ENCODE results near the gene KLHL29.

KLHL29 gene

DNA sequence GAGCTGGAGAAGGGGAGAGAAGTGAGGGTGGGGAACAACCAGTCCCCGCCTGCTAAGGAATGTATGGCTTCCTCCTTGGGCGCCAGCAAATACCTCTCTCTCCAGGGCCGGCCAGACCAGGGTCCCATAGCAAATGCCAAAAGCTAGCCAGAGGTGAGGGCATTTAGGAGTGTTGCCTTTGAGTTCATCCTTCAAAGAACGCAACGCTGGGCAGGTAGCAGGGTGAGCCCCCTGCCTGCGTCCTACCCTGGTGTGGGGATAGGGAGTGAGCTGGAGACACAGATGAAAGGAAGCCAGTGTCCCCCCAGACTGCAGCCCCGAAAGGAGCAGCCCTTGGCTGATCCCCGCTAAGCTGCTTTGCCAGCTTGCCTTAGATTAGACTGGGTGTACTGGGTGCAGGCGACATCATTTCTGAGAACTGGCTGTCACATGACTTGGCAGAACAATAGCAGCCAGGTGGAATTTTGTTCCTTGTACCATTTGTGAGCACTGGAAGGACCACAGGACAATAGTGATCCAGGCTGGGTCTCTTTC, 40.4 kb downstream of the KLHL29 start:
- H3K36me3 ChIP-seq (replicated peaks) = no peaks in the 10 kb centered on the region
- no peaks in the 10 kb centered on the region; the same call in 1 of the 2 replicates for H3K27me3 ChIP-seq (ENCODE audit: low read depth)
- peak in 1 of 2 experiments; percentile 3 for DNase-seq (ENCODE audit: low spot score in 2 of 2)
- H3K9me3 ChIP-seq = no peaks in the 10 kb centered on the region
- H3K4me3 ChIP-seq = no peak overlapping the region
- in situ Hi-C loops (cut with MboI; ENCODE audit: low sequenced_read_pairs) = no loop called here
- no peaks in the 10 kb centered on the region for H3K4me1 ChIP-seq

DNA sequence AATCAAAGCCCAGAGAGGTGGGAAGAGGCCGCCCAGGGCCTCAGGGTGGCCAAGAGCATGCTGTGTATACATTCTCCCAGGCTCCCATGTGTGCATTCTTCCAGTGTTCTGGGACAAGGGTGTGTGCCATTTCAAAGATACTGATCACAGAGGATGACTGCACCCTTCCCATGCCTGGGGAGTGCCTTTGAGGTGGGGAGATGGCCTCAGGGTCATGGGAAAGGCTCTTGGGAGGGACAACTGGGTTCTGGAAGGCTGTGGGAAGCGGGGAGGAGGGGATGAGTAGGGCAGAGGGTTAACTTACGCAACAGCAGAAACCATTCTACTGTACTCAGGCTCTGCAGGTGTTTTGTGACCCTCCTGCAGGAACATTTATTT, 40.9 kb downstream of the KLHL29 start:
- Histone ChIP-seq H3K4me3 (no peak overlapping the region), H3K9me3 (no peaks in the 10 kb centered on the region), H3K36me3 (replicated peaks) (no peaks in the 10 kb centered on the region), H3K27me3 (ENCODE audit: low read depth) (no peaks in the 10 kb centered on the region; the same call in 1 of the 2 replicates), H3K4me1 (no peaks in the 10 kb centered on the region)
- DNase-seq (ENCODE audit: low spot score in 2 of 2) = peak in 1 of 2 experiments; percentile 3
- in situ Hi-C loops (cut with MboI; ENCODE audit: low sequenced_read_pairs) = no loop called here

DNA sequence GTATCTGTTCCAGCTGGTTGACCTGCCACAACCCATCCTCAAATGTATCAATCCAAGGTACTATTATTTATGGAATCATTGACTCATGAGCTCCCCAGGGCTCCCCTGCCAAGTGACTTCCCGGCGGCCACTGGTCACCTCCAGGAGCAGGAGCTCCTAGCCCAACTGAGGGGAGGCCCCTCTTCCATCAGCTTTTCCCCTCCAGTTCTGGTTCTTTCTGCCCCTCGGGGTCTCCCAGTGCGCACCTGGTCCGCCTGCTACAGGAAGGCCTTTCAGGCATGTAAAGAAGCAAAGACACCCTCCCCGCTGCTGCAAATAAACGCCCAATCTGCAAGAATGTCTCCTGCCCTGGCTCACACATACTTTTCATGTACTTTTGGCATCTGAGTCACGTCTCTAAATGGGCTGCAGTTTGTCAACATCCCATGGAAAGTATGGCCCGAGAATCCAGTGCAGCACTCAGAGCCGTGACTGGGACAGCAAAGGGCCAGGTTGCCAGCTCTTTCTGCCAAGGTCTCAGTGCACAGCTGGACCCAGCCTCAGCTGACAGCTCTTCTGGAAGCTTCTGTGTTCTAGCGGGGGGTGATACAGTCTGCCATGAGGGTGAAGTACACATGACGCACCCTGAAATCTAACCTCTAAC, 41.4 kb downstream of the KLHL29 start:
- no peaks in the 10 kb centered on the region; the same call in 1 of the 2 replicates for H3K27me3 ChIP-seq (ENCODE audit: low read depth)
- H3K4me3 ChIP-seq = no peak overlapping the region
- H3K4me1 ChIP-seq = no peaks in the 10 kb centered on the region
- DNase-seq (ENCODE audit: low spot score in 2 of 2) = peak in 1 of 2 experiments; percentile 6
- H3K9me3 ChIP-seq = no peaks in the 10 kb centered on the region
- no peaks in the 10 kb centered on the region for H3K36me3 ChIP-seq (replicated peaks)
- in situ Hi-C loops (cut with MboI; ENCODE audit: low sequenced_read_pairs) = no loop called here

DNA sequence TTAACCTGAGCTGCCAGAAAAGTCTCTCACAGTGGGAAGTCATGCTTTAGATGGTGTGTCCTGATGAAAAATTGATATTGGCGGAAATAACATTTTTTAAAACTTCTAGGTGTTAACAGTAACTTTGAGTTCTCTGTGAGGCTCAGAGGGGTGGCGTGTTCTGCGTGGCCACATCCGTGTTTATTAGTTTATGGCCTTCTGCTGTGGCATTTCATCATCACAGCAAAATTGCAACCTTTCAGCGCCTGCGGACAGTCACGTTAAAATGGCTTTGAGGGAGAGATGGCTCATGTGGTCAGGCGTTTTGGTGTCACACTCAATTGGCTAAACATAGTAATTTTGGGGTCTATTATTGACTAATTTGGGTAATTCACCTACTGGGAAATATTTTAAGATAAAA, 42.4 kb downstream of the KLHL29 start:
- no peak overlapping the region for H3K4me3 ChIP-seq
- H3K27me3 ChIP-seq (ENCODE audit: low read depth) = no peaks in the 10 kb centered on the region; the same call in 1 of the 2 replicates
- no peak for DNase-seq (ENCODE audit: low spot score in 2 of 2)
- no peaks in the 10 kb centered on the region for H3K4me1 ChIP-seq
- no peaks in the 10 kb centered on the region for H3K36me3 ChIP-seq (replicated peaks)
- no peaks in the 10 kb centered on the region for H3K9me3 ChIP-seq
- in situ Hi-C loops (cut with MboI; ENCODE audit: low sequenced_read_pairs) = no loop called here

DNA sequence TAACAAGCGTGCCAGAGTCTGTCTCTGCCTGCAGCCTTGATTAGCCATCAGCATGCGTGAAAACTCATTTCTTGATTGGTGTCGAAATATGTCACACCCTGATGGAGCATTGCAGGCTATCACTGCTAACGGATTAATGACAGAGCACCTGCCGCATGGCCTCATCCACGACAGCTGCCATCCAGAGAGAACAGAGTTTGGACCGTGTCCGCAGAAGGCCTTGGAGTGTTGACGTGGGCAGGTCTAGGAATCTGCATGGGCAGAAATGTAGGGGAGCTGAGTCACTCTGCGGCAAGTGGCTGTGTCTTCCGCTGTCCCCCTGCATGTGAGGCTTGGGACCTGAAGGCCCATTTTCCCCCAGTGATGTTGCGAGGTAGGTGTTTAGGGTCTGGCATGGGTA, 43.0 kb downstream of the KLHL29 start:
- no peaks in the 10 kb centered on the region for H3K9me3 ChIP-seq
- no peaks in the 10 kb centered on the region for H3K4me1 ChIP-seq
- no peak overlapping the region for H3K4me3 ChIP-seq
- no peaks in the 10 kb centered on the region for H3K36me3 ChIP-seq (replicated peaks)
- no peaks in the 10 kb centered on the region; the same call in 1 of the 2 replicates for H3K27me3 ChIP-seq (ENCODE audit: low read depth)
- DNase-seq (ENCODE audit: low spot score in 2 of 2) = no peak
- in situ Hi-C loops (cut with MboI; ENCODE audit: low sequenced_read_pairs) = no loop called here

DNA sequence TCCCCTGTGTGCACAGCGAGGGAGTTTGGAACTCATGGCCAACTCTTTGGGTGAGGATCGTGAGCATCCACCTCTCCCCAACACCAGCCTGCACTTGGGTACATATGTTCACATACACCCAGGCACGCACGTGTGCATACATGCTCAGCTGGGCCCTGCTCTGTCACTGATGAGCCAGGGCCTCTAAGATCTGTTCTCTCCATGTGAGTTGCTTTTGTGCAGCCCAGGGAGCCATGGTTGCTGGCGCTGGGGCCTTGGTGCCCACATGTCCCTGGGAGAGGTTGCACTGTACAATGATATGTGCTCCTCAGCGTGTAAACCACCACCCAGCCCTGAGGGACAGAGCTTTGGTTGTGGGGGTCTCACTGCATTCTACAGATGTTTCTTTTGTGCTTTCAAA, 44.1 kb downstream of the KLHL29 start:
- peak in 1 of 2 experiments; percentile 0 for DNase-seq (ENCODE audit: low spot score in 2 of 2)
- in situ Hi-C loops (cut with MboI; ENCODE audit: low sequenced_read_pairs) = no loop called here
- Histone ChIP-seq H3K36me3 (replicated peaks) (no peaks in the 10 kb centered on the region), H3K4me1 (no peaks in the 10 kb centered on the region), H3K27me3 (ENCODE audit: low read depth) (no peaks in the 10 kb centered on the region; the same call in 1 of the 2 replicates), H3K4me3 (no peak overlapping the region), H3K9me3 (no peaks in the 10 kb centered on the region)

DNA sequence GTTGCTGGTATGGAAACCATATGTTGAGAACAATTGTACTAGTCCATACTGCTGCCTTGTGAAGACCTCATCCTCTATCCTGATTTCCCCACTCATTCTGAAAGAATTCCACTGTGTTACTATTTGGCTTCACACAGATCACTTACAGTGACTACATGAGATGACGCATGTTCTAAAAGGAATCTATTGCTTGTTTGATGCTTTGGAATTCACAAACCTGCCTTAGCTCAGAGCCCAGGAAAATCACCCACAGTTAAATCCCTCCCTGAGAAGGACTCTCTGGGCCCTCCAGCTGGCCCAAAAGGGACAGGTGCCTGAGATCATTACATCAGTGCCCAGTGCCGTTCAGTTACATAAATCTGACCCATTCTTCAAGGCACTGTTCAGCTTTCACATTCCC, 45.3 kb downstream of the KLHL29 start:
- no peaks in the 10 kb centered on the region for H3K27me3 ChIP-seq (ENCODE audit: low read depth)
- no peak for DNase-seq (ENCODE audit: low spot score in 2 of 2)

DNA sequence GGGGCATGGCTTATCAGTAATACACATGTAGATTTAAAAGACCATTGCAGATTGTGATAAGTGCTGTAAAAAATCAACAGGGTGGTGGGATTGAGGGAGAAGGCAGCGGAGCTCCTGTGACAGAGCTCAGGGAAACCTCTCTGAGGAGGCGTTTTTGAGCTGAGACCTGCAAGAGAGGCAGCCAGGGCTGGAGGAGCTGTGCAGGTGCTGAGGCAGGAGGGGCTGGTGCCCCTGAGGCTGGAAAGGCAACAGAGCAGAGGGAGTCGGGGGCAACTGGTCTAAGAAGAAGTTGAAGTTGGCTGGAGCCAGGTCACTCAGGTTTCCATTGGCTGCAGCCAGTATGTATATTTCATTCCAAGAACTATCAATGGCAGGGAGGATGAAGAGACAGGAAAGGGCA, 47.6 kb downstream of the KLHL29 start:
- in situ Hi-C loops (cut with MboI; ENCODE audit: low sequenced_read_pairs) = no loop called here
- H3K4me1 ChIP-seq = no peaks in the 10 kb centered on the region
- no peaks in the 10 kb centered on the region for H3K27me3 ChIP-seq (ENCODE audit: low read depth)
- no peak for DNase-seq (ENCODE audit: low spot score in 2 of 2)
- H3K4me3 ChIP-seq = no peak overlapping the region
- H3K9me3 ChIP-seq = no peaks in the 10 kb centered on the region
- H3K36me3 ChIP-seq (replicated peaks) = no peaks in the 10 kb centered on the region

More for the DNA sequence above, 45.3 kb downstream of the KLHL29 start:
- in situ Hi-C loops (cut with MboI; ENCODE audit: low sequenced_read_pairs) = no loop called here
- Histone ChIP-seq H3K9me3 (no peaks in the 10 kb centered on the region), H3K4me1 (no peaks in the 10 kb centered on the region), H3K36me3 (replicated peaks) (no peaks in the 10 kb centered on the region), H3K4me3 (no peak overlapping the region)

DNA sequence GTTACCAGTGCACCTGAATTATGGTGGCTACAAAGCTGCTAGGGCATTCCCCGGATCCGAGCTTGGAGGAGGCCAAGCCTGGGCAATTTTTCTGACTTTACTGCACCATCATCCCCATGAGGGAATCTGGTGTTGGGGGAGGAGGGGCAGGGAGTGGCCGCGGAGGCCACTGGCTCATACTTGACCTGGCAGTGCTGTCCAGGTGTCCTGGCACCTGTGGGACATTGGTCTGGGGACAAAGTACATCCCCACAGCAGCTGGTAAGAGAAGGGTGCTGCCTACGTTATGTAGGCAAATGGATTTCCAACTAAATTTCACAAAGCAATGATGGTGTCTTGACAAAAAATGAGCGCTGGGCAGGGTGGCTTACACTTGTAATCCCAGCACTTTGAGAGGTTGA, 48.3 kb downstream of the KLHL29 start:
- Histone ChIP-seq H3K9me3 (no peaks in the 10 kb centered on the region), H3K36me3 (replicated peaks) (no peaks in the 10 kb centered on the region), H3K4me3 (no peak overlapping the region), H3K27me3 (ENCODE audit: low read depth) (no peaks in the 10 kb centered on the region), H3K4me1 (no peaks in the 10 kb centered on the region)
- in situ Hi-C loops (cut with MboI; ENCODE audit: low sequenced_read_pairs) = no loop called here
- peak in 1 of 2 experiments; percentile 0 for DNase-seq (ENCODE audit: low spot score in 2 of 2)

DNA sequence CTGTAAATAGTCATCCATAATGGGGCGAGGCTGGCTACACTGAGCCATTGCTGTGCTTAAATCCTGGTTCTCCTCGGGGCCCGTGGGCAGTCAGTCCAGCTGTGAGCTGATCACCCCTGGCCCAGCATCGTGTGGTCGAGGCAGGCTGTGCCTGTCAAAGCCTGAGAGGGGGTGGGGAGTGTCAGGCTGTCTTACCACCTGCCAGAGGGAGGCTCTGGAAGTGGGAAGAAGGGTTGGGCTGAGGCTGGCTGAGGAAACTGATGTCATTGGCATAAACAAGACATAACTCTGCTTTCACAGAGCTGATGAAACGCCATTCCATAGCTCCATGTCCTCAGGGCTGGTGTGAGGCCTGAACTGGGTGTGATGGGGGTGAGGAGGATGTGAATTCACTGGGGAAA, 49.7 kb downstream of the KLHL29 start:
- Histone ChIP-seq H3K36me3 (replicated peaks) (no peaks in the 10 kb centered on the region), H3K9me3 (no peaks in the 10 kb centered on the region), H3K27me3 (ENCODE audit: low read depth) (no peaks in the 10 kb centered on the region), H3K4me3 (no peak overlapping the region), H3K4me1 (no peaks in the 10 kb centered on the region)
- peak in 1 of 2 experiments; percentile 5 for DNase-seq (ENCODE audit: low spot score in 2 of 2)
- in situ Hi-C loops (cut with MboI; ENCODE audit: low sequenced_read_pairs) = no loop called here

DNA sequence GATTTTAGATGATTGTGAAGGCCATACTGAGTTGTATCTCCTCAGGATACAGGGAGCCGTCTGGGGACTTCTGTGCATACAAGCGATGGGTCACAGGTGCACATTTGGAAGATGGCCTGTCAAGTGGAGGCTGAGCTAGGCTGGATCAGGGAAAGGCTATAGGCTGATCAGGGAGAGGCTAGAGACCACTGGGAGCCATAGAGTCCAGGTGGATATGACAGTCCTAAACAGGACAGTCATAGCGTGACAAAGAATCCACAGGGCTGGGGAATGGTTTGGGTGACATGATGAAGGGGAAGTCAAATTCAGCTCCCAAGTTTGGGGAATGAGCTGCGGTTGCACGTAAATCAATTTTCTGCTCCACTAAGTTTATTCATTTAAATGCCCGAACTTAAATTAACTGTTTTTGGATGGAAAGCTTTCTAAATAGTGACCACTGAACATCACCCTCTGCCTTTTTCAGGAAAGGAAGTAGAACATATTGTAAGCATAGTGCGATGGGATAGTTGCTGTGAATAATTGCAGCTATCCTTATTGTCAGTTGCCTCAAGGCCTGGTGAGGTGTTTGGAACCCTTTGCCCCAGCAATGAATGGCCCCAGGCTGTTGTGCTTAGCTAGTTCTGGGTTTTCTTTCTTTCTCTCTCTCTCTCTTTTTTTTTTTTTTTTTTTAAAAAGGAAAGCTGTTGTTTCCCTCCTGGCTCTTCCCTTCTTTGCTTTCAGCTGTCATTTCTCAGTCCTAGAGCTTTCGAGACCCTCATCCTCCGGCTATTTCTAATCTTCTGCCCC, 50.5 kb downstream of the KLHL29 start:
- Histone ChIP-seq H3K36me3 (replicated peaks) (no peaks in the 10 kb centered on the region), H3K4me3 (no peak overlapping the region), H3K4me1 (no peaks in the 10 kb centered on the region), H3K27me3 (ENCODE audit: low read depth) (no peaks in the 10 kb centered on the region), H3K9me3 (no peaks in the 10 kb centered on the region)
- DNase-seq (ENCODE audit: low spot score in 2 of 2) = peak in 1 of 2 experiments; percentile 5
- in situ Hi-C loops (cut with MboI; ENCODE audit: low sequenced_read_pairs) = no loop called here

DNA sequence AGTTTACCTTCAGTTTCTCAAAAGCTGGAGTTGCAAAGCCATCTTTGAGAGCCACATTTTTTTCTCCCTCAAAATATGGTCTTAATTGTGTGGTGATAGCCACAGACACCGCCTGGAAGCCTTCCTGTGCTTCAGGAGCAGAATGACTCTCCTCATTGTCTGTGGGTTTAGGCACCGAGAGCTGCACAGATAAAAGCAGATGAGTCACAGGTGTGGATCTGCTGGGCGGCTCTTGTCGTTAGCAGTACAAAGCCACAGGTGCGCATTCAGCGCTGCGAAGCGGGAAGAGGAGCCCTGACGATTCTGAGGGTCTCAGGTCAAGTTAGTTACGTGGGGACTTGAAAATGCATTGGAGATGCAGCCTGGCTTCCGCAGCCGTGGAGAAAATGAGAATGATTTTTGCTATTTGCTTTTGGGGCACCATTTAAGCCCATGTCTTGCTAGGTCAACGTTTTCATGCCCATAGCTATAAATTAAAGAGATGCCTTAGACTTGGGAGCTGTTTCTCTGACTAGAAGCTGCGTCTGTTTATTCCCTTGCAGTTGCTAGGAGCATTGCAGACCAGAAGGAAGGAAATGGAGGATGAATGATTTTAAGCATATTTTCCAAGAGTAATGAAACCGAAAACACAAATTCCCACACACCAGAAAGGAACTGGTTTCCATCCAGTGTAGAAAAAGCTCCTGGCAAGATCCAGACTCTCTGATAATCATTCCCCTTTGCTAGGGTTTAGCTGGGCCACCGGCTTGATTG, 51.5 kb downstream of the KLHL29 start:
- DNase-seq (ENCODE audit: low spot score in 2 of 2) = peak in 1 of 2 experiments; percentile 1
- H3K36me3 ChIP-seq (replicated peaks) = no peaks in the 10 kb centered on the region
- H3K4me1 ChIP-seq = no peaks in the 10 kb centered on the region
- no peak overlapping the region for H3K4me3 ChIP-seq
- in situ Hi-C loops (cut with MboI; ENCODE audit: low sequenced_read_pairs) = no loop called here
- 0 out of 2 replicates have a peak, but pooled peaks cover 2% of the 10 kb centered on the region for H3K9me3 ChIP-seq
- no peaks in the 10 kb centered on the region for H3K27me3 ChIP-seq (ENCODE audit: low read depth)

DNA sequence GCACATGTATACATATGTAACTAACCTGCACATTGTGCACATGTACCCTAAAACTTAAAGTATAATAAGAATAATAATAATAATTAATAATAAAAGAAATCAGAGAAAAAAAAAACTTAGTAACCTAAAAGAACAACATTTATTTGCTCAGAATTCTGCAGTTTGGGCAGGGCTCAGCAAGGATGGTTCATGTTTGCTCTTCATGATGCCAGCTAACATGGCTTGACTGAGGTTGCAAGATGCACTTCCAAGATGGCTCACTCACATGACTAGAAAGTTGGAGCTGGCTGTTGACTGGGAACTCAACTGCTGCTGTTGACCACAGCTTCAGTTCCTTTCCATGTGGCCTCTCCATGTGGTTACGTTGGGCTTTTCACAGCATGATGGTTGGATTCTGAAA, 56.4 kb downstream of the KLHL29 start:
- in situ Hi-C loops (cut with MboI; ENCODE audit: low sequenced_read_pairs) = no loop called here
- no peak for DNase-seq (ENCODE audit: low spot score in 2 of 2)
- no peaks in the 10 kb centered on the region for H3K27me3 ChIP-seq (ENCODE audit: low read depth)
- no peaks in the 10 kb centered on the region for H3K4me1 ChIP-seq
- no peaks in the 10 kb centered on the region for H3K36me3 ChIP-seq (replicated peaks)
- 0 out of 2 replicates have a peak, but pooled peaks cover 2% of the 10 kb centered on the region for H3K9me3 ChIP-seq
- no peak overlapping the region for H3K4me3 ChIP-seq
